Stimulated activated CD8-positive, alpha-beta memory T cell treated with anti-CD3 and anti-CD28 coated beads, Interleukin-2, amount 100 ng/mL, for 48 hours (primary cell): ENCODE results near the gene QSER1.
"Not testable (repeated sequence)": the region's sequence is repeated elsewhere in the genome, so short reads cannot be mapped to it uniquely, and the experiment has no call there.

Experiments used
- DNase-seq, 2 donors: peaks; one replicate each; pipeline ENCODE4 v3.0.0-alpha.2; 2020; ENCODE audit warnings: low read depth in 2 of 2

Gene QSER1

GRCh38 chr11:33001281-33001680 lies 108.7 kb downstream of the QSER1 start:
- no peak for DNase-seq

GRCh38 chr11:33001751-33002542 lies 109.3 kb downstream of the QSER1 start:
- no peak for DNase-seq

- no peak for DNase-seq
Measured at GRCh38 chr11:33005175-33005574, 112.6 kb downstream of the QSER1 start.

DNA sequence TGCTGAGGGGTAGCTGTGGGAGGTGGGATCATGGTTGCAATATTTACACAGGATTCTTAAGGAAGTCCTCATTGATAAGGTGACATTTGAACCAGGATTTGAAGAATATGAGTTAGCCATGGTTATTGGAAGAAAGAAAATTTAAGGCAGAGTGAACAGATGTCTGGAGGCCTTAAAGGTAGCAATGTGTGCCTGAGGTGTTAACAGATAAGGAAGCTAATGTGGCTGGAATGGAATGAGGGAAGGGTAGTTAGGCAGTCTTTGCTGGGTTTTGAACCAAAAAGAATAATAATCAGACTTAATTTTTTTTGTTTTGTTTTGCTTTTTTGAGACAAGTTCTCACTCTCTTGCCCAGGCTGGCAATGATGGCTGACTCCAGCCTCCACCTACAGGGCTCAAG lies 113.4 kb downstream of the QSER1 start:
- no peak for DNase-seq

DNA sequence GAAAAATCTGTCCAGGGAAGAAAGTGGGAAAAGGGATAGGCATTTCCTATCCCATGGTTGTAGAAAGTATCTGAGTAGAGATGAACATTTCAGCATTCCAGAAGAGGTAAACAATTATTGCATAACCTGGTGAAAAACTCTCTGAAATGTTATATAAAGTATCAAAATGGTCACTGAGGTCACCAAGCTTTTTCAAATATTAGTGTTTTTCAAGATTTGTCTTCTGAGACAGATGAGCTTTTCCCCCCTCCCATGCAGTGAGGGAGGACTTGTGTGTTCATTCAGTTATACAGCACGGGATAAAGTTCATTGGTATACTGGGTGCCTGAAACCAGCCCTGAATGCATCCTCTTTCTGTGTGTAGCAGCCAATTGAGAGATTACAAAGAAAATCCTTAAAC lies 121.1 kb downstream of the QSER1 start:
- DNase-seq = no peak

DNA sequence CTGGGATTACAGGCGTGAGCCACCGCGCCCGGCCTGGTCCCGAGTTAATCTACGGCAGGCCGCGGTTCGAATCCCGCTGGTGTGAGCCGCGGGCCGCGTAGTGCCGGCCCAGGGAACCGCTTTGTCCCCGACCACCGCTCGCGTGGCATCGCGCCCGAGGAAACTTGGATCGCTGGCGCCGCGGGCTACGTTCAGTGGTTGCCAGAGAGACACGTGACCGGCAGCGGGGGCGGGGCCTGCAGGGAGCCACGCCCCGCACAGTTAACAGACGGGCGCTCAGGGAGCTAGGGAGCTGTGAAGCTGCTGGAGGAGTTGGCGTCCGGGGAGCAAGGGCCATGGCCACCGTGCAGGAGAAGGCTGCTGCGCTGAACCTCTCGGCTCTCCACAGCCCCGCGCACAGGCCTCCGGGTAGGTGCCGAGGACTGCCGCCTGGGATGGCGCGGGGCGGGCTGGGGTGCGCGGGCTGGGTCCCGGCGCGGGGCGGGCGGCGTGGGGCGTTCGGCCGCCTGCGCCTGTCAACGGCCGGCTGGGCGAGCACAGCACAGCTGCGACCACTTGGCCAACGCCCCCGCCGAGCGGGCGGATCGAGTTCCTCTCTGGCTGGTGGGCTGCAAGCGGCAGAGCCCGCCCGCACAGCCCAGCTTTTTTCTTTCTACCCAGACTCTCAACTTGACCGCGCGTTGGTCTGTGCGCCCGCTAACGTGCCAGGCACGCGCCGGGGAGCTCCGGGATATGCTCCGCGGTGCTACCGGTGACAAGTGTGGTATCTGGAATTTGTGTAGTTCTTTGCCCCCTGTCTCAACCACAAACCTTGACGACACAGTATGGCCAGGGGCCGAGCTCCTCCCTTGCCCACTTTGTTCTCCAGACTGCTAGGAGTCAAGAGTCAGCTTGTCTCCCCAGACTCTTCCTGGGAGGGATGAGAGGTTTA lies 123.3 kb downstream of the QSER1 start, which contains the start of gene DEPDC7:
Gene DEPDC7 (plus strand): TSS at position 258 of the 931 bp plus-strand sequence. CDS start 78 bp downstream, at position 336.
- DNase-seq = peak; percentile 64 to 67

GRCh38 chr11:33016654-33017053 lies 124.0 kb downstream of the QSER1 start:
- DNase-seq = no peak

GRCh38 chr11:33017478-33017877 lies 124.9 kb downstream of the QSER1 start:
- DNase-seq = no peak

DNA sequence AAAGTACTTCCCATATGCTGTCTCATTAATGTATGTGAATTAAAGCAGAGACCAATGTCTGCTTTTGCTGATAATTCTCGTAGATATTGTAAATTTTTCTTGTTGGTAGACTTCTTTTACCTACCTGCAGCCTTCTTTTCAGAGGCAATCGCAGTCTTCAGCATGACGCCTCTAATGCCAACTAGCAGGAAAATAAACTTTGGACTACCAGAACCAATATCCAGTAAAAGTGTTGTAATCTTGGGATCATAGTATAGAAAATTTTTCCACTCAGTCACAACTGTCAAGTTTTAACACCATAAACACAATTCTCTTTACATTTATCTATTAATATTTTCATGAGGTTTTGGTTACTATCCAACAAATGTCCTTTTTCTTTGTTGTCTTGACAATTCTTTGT lies 125.4 kb downstream of the QSER1 start:
- DNase-seq = no peak

DNA sequence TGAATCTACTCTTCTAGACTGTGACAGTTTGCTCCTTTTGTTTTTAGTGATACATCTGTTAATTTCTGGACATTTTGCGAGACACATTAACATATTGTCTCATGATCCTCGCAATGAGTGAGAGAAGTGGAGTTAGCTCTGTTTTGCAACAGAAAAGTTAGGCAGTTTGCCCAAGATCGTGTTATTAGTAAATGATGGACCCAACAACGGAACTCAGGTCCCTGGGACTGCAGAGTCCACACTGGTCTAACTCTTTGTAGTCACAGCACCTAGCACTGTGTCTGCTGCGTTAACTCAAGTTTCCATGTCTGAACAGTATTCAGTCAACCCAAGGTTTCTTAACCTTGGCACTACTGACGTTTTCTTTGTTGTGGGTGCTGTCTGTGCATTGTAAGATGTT lies 126.2 kb downstream of the QSER1 start:
- DNase-seq = no peak

- no peak for DNase-seq
Measured at GRCh38 chr11:33021501-33021900, 128.9 kb downstream of the QSER1 start.

- DNase-seq = no peak
Measured at GRCh38 chr11:33021937-33022336, 129.3 kb downstream of the QSER1 start.

DNA sequence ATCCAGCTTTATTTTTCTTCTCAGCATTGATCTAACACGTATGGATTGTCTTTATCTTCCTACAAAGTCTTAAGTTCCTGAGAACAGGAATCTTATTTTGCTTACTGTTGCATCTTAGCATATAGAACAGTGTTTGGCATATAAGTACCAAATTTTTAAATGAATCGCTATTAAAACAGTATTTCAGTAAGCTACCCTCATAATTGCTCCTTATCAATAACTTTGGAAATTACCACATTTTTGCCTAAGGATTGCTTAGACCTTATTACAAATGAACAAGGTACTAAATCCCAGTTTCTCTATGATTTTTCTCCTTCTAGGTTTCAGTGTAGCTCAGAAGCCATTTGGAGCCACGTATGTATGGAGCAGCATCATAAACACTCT lies 132.7 kb downstream of the QSER1 start:
- no peak for DNase-seq

GRCh38 chr11:33027233-33027632 lies 134.6 kb downstream of the QSER1 start:
- no peak for DNase-seq

DNA sequence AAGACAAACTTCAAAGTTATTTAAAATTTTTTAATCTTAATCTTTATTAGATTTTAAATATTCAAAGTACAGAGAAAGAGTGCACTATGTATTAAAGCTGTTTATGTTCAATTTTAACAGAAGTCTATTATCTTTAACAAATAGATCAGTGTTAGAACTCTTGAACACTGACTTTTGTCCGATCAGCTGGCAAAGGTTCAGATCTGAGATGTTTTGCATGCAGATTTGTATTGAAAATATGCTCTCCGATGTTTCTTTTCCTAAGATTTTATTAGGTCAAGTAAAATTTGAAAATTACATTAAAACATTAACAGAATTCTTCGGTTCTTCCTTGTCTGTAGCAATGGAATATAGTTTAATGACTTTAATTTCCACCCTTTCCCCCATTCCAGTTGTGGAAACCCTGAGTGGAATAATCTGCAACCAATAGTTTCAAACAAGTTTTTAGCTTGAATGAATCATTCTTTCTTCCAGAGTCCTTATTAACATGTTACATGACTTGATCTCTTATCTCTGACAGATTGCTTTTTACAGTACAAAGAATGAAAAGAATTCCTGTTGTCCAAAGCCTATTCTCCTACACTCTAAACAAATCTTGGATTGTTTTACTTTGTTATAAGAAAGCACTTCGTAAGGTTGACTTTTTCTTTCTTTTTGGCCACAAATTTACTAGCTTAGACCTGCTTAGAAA lies 135.4 kb downstream of the QSER1 start:
- no peak for DNase-seq

DNA sequence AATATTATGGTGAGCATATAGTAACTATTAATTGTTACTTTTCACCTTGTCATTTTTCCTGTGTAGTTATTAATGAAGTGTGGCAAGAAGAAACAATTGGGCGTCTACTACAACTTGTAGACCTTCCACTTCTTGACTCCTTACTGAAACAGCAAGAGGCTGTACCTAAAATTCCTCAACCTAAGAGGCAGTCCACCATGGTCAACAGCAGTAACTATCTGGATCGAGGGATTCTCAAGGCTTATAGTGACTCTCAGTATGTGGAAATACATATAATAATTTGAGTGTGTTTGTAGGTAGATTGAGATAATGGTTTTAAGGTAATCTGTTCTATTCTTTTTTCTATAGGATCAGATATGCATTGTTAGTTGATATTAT lies 135.9 kb downstream of the QSER1 start:
- DNase-seq = no peak

GRCh38 chr11:33029218-33029617 lies 136.6 kb downstream of the QSER1 start:
- not testable (repeated sequence) for DNase-seq
